Measurements from ENCODE around the gene EIF4B. TPM values are rescaled to one million over a fixed set of nuclear protein-coding genes. Genes with fewer than 3 reads are reported as not detected.

Gene EIF4B
- total and polyA plus RNA-seq, 9 of the 15 experiments (the other 6 are each of a cell fraction or from before 2014, with no cell fraction given) = 138 to 669 (median 552) TPM

DNA sequence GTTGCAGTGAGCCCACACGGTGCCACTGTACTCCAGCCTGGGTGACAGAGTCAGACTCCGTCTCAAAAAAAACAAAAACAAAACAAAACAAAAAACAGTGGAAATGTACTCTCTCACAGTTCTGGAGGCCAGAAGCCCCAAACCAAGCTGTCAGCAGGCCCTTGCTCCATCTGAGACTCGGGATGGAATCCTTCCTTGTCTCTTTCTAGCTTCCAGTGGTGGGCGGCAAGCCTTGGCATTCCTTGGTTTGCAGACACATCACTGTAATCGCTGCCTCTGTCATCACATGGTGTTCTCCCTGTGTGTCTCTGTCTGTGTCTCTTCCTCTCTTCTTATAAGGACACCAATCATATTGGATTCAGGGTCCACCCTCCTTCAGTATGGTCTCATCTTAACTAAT, 50.0 kb downstream of the EIF4B start:
- CTCF ChIA-PET (ENCODE audit: low intra/inter-chr PET ratio) = no interaction called here
- no peak for TF ChIP-seq ZBTB1 (CRISPR knock-in tag; IDR thresholded peaks at IDR 0.05; ENCODE audit: borderline replicate concordance, low read depth)
- POLR2A ChIA-PET = interaction anchor here (0.6 to 1.8 kb wide), 7 partner anchors 10 to 427 kb away, joined by 3 to 8 read pairs (median 3); partner anchors contain the start of gene AAAS
- FAIRE-seq = peak; percentile 73
- no peaks in the 10 kb centered on the region for H3K27me3 ChIP-seq (ENCODE audit: control insufficient read depth in 2 of 2, insufficient read depth in 2 of 2, low read length in 2 of 2)
- H3K27ac ChIP-seq (ENCODE audit: extremely low read depth, low read depth, low read length) = no peak overlapping the region
- H4K20me1 ChIP-seq (replicated peaks; ENCODE audit: control insufficient read depth, insufficient read depth, low read length) = no peaks in the 10 kb centered on the region
- H3K9ac ChIP-seq (ENCODE audit: insufficient read depth in 1 of 2, low read depth in 2 of 2, low read length in 2 of 2) = no peak overlapping the region
- in situ Hi-C loops (cut with MboI) = no loop called here
- WGBS (ENCODE audit: insufficient coverage, low coverage, missing lambda C conversion rate) = 50% methylated on average over 5 of the region's 5 CpGs
- H2AFZ ChIP-seq (ENCODE audit: low read depth, low read length) = no peak overlapping the region
- no peaks in the 10 kb centered on the region for H3K9me3 ChIP-seq (replicated peaks; ENCODE audit: control insufficient read depth, insufficient read depth, low read depth, low read length)
- no peak overlapping the region for H3K4me2 ChIP-seq (ENCODE audit: insufficient read depth, low read length)
- BruUV-seq (replicated peaks) = no TSS peak
- peaks cover 15 to 85% of the 10 kb centered on the region in 2 experiments; a peak in 4 of 5 replicates for H3K4me1 ChIP-seq (replicated peaks in 1 of 2; ENCODE audit: control insufficient read depth in 2 of 2, insufficient read depth in 2 of 2, low read length in 2 of 2)
- H3K9me1 ChIP-seq (ENCODE audit: control insufficient read depth, insufficient read depth, low read length) = no peaks in the 10 kb centered on the region
- no peak for DNase-seq (ENCODE audit: extremely low read depth in 1 of 4, low spot score in 3 of 4)
- H3K36me3 ChIP-seq (ENCODE audit: control insufficient read depth, insufficient read depth, low read length) = peaks cover 2% of the 10 kb centered on the region; the same call in 1 of the 3 replicates
- intact Hi-C loops (cut with micrococcal nuclease) = no loop called here
- H3K4me3 ChIP-seq = no peak overlapping the region
- peaks cover 7% of the 10 kb centered on the region; the same call in 2 of the 3 replicates for H3K79me2 ChIP-seq (ENCODE audit: control insufficient read depth, insufficient read depth, low read length)
- ATAC-seq = no peak

DNA sequence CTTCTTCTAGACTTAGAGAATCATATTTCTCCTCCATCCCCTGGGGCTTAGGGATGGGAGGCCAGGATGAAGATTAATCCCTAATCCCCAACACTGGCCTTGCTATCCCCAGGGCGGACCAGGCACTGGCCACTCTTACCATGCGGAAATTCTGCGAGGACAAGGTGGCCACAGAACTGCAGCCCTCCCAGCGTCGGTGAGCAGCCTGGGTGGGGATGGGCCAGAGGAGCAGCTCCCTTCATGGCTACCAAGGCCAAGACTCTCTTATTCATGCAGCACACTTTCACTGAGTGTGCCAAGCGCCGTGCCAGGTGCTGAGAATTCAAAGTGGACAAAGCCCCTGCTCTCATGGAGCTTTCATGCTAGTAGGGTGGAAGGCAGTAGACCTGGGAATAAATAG, 50.6 kb downstream of the EIF4B start:
- POLR2A ChIA-PET = interaction anchor here (0.7 to 1.8 kb wide), 4 partner anchors 9 to 265 kb away, joined by 3 to 8 read pairs (median 4); partner anchors contain the start of gene AAAS
- H2AFZ ChIP-seq (ENCODE audit: low read depth, low read length) = no peak overlapping the region
- no peak for TF ChIP-seq ZNF175 (CRISPR knock-in tag; IDR thresholded peaks at IDR 0.05; ENCODE audit: low read depth)
- no peak for TF ChIP-seq RAD51 (IDR thresholded peaks at IDR 0.05; ENCODE audit: borderline replicate concordance, low read depth)
- TF ChIP-seq U2AF2 (optimal IDR thresholded peaks at IDR 0.05; ENCODE audit: low read depth, low read length) = no peak
- no peak for TF ChIP-seq ZFP36 (IDR thresholded peaks at IDR 0.05; ENCODE audit: low read depth, low read length, partially characterized antibody)
- H3K9me3 ChIP-seq (replicated peaks; ENCODE audit: control insufficient read depth, insufficient read depth, low read depth, low read length) = no peaks in the 10 kb centered on the region
- no peak overlapping the region for H3K4me3 ChIP-seq
- H3K4me1 ChIP-seq (replicated peaks in 1 of 2; ENCODE audit: control insufficient read depth in 2 of 2, insufficient read depth in 2 of 2, low read length in 2 of 2) = peaks cover 12 to 85% of the 10 kb centered on the region in 2 experiments; a peak in 4 of 5 replicates
- H3K27ac ChIP-seq (ENCODE audit: extremely low read depth, low read depth, low read length) = no peak overlapping the region
- H3K79me2 ChIP-seq (ENCODE audit: control insufficient read depth, insufficient read depth, low read length) = peaks cover 7% of the 10 kb centered on the region; the same call in 2 of the 3 replicates
- CTCF ChIA-PET (ENCODE audit: low intra/inter-chr PET ratio) = no interaction called here
- no peaks in the 10 kb centered on the region for H3K36me3 ChIP-seq (ENCODE audit: control insufficient read depth, insufficient read depth, low read length)
- no peaks in the 10 kb centered on the region for H3K9me1 ChIP-seq (ENCODE audit: control insufficient read depth, insufficient read depth, low read length)
- H3K9ac ChIP-seq (ENCODE audit: insufficient read depth in 1 of 2, low read depth in 2 of 2, low read length in 2 of 2) = peak overlapping the region in 1 of 2 experiments; percentile 62; a peak in 1 of 4 replicates
- intact Hi-C loops (cut with micrococcal nuclease) = no loop called here
- H3K27me3 ChIP-seq (ENCODE audit: control insufficient read depth in 2 of 2, insufficient read depth in 2 of 2, low read length in 2 of 2) = no peaks in the 10 kb centered on the region
- ATAC-seq (no peak), DNase-seq (ENCODE audit: extremely low read depth in 1 of 4, low spot score in 3 of 4) (no peak), FAIRE-seq (no peak)
- H4K20me1 ChIP-seq (replicated peaks; ENCODE audit: control insufficient read depth, insufficient read depth, low read length) = no peaks in the 10 kb centered on the region
- in situ Hi-C loops (cut with MboI) = no loop called here
- no TSS peak for BruUV-seq (replicated peaks)
- H3K4me2 ChIP-seq (ENCODE audit: insufficient read depth, low read length) = no peak overlapping the region
- 78% methylated on average over 7 of the region's 7 CpGs for WGBS (ENCODE audit: insufficient coverage, low coverage, missing lambda C conversion rate)
